Heart left ventricle (tissue), 16 donors: ENCODE measurements around the gene CHRNG. TPM values are rescaled to one million over a fixed set of nuclear protein-coding genes. Genes with fewer than 3 reads are reported as not detected.

Source experiments
- ATAC-seq, 4 donors: fragments of 200-7000 bp; cut with Tn5 transposase; one replicate each; pipeline ENCODE4 v1.9.1; 2020 to 2022; ENCODE audit warnings: moderate library complexity in 4 of 4, mild to moderate bottlenecking in 3 of 4, moderate number of reproducible peaks in 1 of 4
- DNase-seq, 5 donors: peaks; one replicate each; pipeline ENCODE4 v3.0.0-alpha.2; 2020
- H3K27ac ChIP-seq, 12 donors: fragments of 200-600 bp; sonication (generic) in 4 of 12; one replicate each; pipeline versions ENCODE4 v1.5.0 to v1.8.0; 2016 to 2022; ENCODE audit warnings: mild to moderate bottlenecking in 2 of 12
- H3K27me3 ChIP-seq, 9 donors: fragments of 200-600 bp; sonication (generic) in 2 of 9; one replicate each; pipeline versions ENCODE4 v1.5.1 to v1.8.0; 2016 to 2022; ENCODE audit warnings: mild to moderate bottlenecking in 3 of 9
- H3K36me3 ChIP-seq, 9 donors: fragments of 200-600 bp; sonication (generic) in 2 of 9; one replicate each; pipeline versions ENCODE4 v1.5.0 to v1.8.0; 2018 to 2022; ENCODE audit warnings: mild to moderate bottlenecking in 2 of 9
- H3K4me1 ChIP-seq, 12 donors: fragments of 200-600 bp; sonication (generic) in 4 of 12; one replicate each; pipeline versions ENCODE4 v1.5.0 to v1.8.0; 2016 to 2022; ENCODE audit warnings: mild to moderate bottlenecking in 3 of 12
- H3K4me3 ChIP-seq, 12 donors: fragments of 200-600 bp; sonication (generic) in 4 of 12; one replicate each; pipeline versions ENCODE4 v1.5.0 to v1.8.0; 2017 to 2022; ENCODE audit warnings: mild to moderate bottlenecking in 9 of 12, moderate library complexity in 4 of 12
- H3K9me3 ChIP-seq, 12 donors: fragments of 200-600 bp; sonication (generic) in 4 of 12; one replicate each; pipeline versions ENCODE4 v1.5.0 to v1.8.0; 2016 to 2022; ENCODE audit warnings: mild to moderate bottlenecking in 1 of 12
- POLR2A ChIP-seq, 2 donors: fragments of 450-650 bp; IDR thresholded peaks; one replicate each; pipeline ENCODE4 v1.6.1; 2017; ENCODE audit warnings: antibody characterized with exemption in 2 of 2, mild to moderate bottlenecking in 2 of 2, moderate library complexity in 2 of 2
- WGBS, 4 donors: extraction: QIAGEN DNeasy Blood & Tissue Kit in 2 of 4; methylation state at CpG; one replicate each; pipeline versions ENCODE4 v1.1.5 to v1.1.7; 2013 to 2018; 5-methylcytosine and 5-hydroxymethylcytosine counted together
- intact Hi-C, 10 donors: fragments of 100-400 bp; cut with DNase I; formaldehyde crosslinking; loops; one replicate each; pipeline versions ENCODE4 v1.11.1 to v1.14.2; 2022
- polyA plus RNA-seq, 2 donors: library from polyadenylated mRNA; stranded (reverse); fragments of 200-250 nt; gene quantifications; one replicate each; pipeline ENCODE4 v1.2.3, GENCODE V29; 2013
- total RNA-seq, 9 donors: library from RNA; depleted of rRNA in 2 of 9; stranded (reverse); fragments of >200 nt in 2 of 9; fragmentation: NEBNext Ultra II Directional in 3 of 9; extraction: Animal tissue kit (Norgen Biotek cat#: 25700) in 3 of 9; gene quantifications; one replicate each; pipeline versions ENCODE4 v1.1.0 to v1.2.4, GENCODE V29; 2016 to 2023
- TF ChIP-seq, protein P1 (sequence below), 12 donors: fragments of 200-600 bp; sonication (generic) in 4 of 12; IDR thresholded peaks; one replicate each; pipeline versions ENCODE4 v1.5.0 to v1.8.0; 2018 to 2022; ENCODE audit warnings: antibody characterized with exemption in 12 of 12, mild to moderate bottlenecking in 5 of 12
- donor health status: ischemic (EF 13 %, LVEDD 7.1; RV severe dilation, severe dysfunction).
- donor health status: healthy with polysubstance abuse.
- donor health status: DM: no; HTN: yes; CAD: no.
- donor health status: DM: no; HTN: no; CAD: no.
- donor health status: ischemic (EF 25% LVEDD 6.9; RV normal size, moderate dysfunction).
- donor health status: ischemic (EF 25% LVEDD 5.7; RV mildly dilated, moderate dysfunction).
- donor health status: healthy.
- donor health status: DM: yes; HTN: yes; CAD: no.
- donor health status: ischemic (EF 35%, LVEDD 5.7; RV mildly dilated, moderate dysfunction).
- donor health status: nonischemic (EF 11% LVEDD 7.7; RV severe dilation, severe dysfunction).
- donor health status: DM: yes; HTN: yes; CAD: no.
- donor health status: PGD.
- donor health status: ischemic (EF 29% LVEDD 5.4; RV normal size, mild dysfunction).
- donor health status: nonischemic (EF 23%, LVEDD 6.1; RV moderate dilation, normal function).

CHRNG gene
- total and polyA plus RNA-seq, 11 donors = not detected

DNA sequence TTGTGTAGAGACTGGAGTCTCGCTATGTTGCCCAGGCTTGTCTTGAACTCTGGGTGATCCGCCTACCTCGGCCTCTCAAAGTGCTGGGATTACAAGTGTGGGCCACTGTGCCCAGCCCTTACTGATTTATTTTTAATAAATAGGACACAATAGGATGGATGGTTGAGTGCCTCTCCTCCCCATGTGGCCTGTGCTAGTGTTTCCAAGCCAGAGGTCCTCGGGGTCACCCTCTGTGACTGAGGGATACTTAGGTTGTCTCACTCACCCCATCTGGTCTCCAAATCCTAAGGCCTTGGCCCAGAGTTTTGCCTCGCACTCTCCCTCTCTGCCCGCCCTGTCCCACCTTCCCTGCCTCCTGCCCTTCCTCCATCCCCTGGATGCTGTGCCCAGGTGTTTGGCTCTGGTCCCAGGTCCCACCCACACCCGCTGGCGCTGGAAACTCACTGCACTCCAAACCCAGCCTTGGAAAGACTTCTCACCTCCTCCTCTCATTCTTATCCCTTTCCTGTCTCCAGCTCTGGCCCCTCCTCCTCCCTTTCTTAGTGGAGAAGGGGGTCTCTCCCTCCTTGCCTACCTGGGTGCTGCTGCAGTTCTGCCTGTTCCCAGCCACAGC is 47.1 kb upstream of the CHRNG start:
- ATAC-seq (no peak), DNase-seq (peak in 2 of 5 donors; percentile 7 to 27)
- Histone ChIP-seq H3K36me3 (no peaks in the 10 kb centered on the region), H3K4me1 (peaks cover 0 to 6% (median 0%) of the 10 kb centered on the region in 12 donors), H3K27ac (no peak overlapping the region), H3K27me3 (peaks cover 1 to 16% (median 10%) of the 10 kb centered on the region in 9 donors), H3K9me3 (no peaks in the 10 kb centered on the region), H3K4me3 (no peak overlapping the region)
- 77 to 83% (median 80%) methylated on average over 7 to 8 of the region's 8 CpGs for WGBS, 4 donors
- TF ChIP-seq POLR2A (IDR thresholded peaks at IDR 0.05) = no peak
- TF ChIP-seq, protein P1, sequence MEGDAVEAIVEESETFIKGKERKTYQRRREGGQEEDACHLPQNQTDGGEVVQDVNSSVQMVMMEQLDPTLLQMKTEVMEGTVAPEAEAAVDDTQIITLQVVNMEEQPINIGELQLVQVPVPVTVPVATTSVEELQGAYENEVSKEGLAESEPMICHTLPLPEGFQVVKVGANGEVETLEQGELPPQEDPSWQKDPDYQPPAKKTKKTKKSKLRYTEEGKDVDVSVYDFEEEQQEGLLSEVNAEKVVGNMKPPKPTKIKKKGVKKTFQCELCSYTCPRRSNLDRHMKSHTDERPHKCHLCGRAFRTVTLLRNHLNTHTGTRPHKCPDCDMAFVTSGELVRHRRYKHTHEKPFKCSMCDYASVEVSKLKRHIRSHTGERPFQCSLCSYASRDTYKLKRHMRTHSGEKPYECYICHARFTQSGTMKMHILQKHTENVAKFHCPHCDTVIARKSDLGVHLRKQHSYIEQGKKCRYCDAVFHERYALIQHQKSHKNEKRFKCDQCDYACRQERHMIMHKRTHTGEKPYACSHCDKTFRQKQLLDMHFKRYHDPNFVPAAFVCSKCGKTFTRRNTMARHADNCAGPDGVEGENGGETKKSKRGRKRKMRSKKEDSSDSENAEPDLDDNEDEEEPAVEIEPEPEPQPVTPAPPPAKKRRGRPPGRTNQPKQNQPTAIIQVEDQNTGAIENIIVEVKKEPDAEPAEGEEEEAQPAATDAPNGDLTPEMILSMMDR (IDR thresholded peaks at IDR 0.05) = no peak
- intact Hi-C loops = no loop called here

DNA sequence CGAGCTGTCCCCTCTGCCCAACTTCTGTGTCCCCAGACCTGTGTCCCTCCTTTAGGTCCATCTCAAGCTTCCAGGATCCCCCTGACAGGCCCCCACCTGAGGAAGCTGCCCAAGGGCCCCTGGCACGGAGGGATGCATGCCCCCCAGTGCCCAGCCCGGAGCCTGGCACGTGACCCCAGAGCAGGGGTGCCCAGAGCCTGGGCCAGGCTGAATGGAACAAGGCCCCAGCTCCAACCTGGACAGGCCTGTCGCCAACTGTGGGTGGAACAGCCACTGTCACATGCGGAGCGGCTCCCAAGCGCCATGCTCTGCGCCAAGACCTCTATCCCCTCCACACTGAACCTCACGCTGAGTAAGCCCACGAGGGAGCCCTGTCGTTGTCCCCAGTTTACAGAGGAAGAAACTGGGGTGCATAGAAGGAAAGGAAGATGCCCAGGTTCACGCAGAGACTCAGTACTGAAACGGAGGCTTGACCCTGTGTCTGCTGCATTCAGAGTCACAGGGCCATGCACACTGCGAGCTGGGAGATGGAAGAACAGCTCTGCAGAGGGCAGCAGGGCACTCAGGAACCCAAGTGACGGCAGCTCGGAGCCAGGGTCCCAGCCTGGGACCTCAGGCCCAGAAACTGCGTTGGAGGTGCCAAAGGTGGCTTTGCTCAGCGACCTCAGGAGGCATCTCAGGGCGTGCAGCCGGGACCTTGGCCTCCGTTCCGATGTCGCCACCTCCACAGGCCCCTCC is 46.4 kb upstream of the CHRNG start:
- Histone ChIP-seq H3K27me3 (peaks cover 0 to 11% (median 6%) of the 10 kb centered on the region in 9 donors), H3K4me3 (no peak overlapping the region), H3K27ac (no peak overlapping the region), H3K36me3 (no peaks in the 10 kb centered on the region), H3K4me1 (no peaks in the 10 kb centered on the region), H3K9me3 (no peaks in the 10 kb centered on the region)
- ATAC-seq = no peak
- WGBS, 4 donors = 87 to 92% (median 89%) methylated on average over 22 to 24 of the region's 24 CpGs
- TF ChIP-seq, protein P1 (IDR thresholded peaks at IDR 0.05) = no peak
- no peak for TF ChIP-seq POLR2A (IDR thresholded peaks at IDR 0.05)
- peak in 2 of 5 donors; percentile 14 to 43 for DNase-seq
- intact Hi-C loops = no loop called here

- peaks cover 0 to 4% (median 0%) of the 10 kb centered on the region in 9 donors for H3K27me3 ChIP-seq
- ATAC-seq = no peak
- 73 to 80% (median 78%) methylated on average over 9 to 10 of the region's 10 CpGs for WGBS, 4 donors
- H3K27ac ChIP-seq = no peak overlapping the region
- H3K4me1 ChIP-seq = no peaks in the 10 kb centered on the region
- H3K9me3 ChIP-seq = no peaks in the 10 kb centered on the region
- H3K36me3 ChIP-seq = no peaks in the 10 kb centered on the region
- TF ChIP-seq POLR2A (IDR thresholded peaks at IDR 0.05) = no peak
- TF ChIP-seq, protein P1 (IDR thresholded peaks at IDR 0.05) = no peak
- intact Hi-C loops = no loop called here
- peak in 2 of 5 donors; percentile 8 to 53 for DNase-seq
- H3K4me3 ChIP-seq = no peak overlapping the region
Measured at GRCh38 chr2:232493701-232494474, 45.6 kb upstream of the CHRNG start.

DNA sequence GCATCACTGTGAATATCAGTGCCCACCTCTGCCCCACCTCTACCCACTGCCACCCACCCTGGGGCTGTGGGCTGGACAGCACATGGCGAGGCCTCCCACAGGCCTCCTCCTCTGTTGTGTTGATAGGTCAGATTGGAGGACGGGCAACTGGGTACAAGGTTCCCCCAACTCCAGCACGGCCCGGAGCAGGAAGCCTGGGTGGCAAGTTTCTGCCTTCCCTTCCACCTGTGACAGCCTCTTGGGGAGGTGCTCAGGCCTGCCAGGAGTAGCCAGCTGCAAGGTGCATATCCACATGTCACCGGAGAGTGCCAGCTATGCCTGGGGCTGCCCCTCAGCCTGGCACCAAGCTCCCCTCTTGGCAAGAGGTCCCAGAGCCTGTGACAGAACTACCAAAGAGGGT is 45.0 kb upstream of the CHRNG start:
- intact Hi-C loops = no loop called here
- peak in 2 of 5 donors; percentile 13 to 48 for DNase-seq

More for the DNA sequence above, 45.0 kb upstream of the CHRNG start:
- Histone ChIP-seq H3K27me3 (peaks cover 0 to 4% (median 0%) of the 10 kb centered on the region in 9 donors), H3K27ac (no peak overlapping the region), H3K9me3 (no peaks in the 10 kb centered on the region), H3K4me1 (no peaks in the 10 kb centered on the region), H3K36me3 (no peaks in the 10 kb centered on the region), H3K4me3 (no peak overlapping the region)
- no peak for TF ChIP-seq POLR2A (IDR thresholded peaks at IDR 0.05)
- TF ChIP-seq, protein P1 (IDR thresholded peaks at IDR 0.05) = no peak
- no peak for ATAC-seq
- WGBS, 4 donors = 86 to 96% (median 93%) methylated on average over 4 to 5 of the region's 5 CpGs
